GM12878 (cell line): ENCODE measurements around the gene TMEM50A. TPM values are rescaled to one million over a fixed set of nuclear protein-coding genes. Genes with fewer than 3 reads are reported as not detected.
"Not testable (repeated sequence)": the region's sequence is repeated elsewhere in the genome, so short reads cannot be mapped to it uniquely, and the experiment has no call there.

Experiments
- ATAC-seq: fragments of 200-7000 bp; cut with Tn5 transposase; 3 replicates; pipeline ENCODE4 v1.9.1; 2020; ENCODE audit warnings: mild to moderate bottlenecking, moderate library complexity
- BruUV-seq: library from RNA; stranded (reverse); fragments of 400-500 nt; replicated peaks from 2 replicates; lab custom pipeline; 2021; lab: Mats Ljungman, UMichigan
- CTCF ChIA-PET: fragments of 300-600 bp; sonication (Branson Sonifier 250); formaldehyde crosslinking; extraction: SDS; loops from one replicate; lab custom pipeline; 2021; ENCODE audit warnings: inconsistent platforms; lab: Yijun Ruan, JAX
- POLR2A ChIA-PET: fragments of 350-600 bp; formaldehyde crosslinking; extraction: SDS; loops from one replicate; lab custom pipeline; 2021; ENCODE audit warnings: inconsistent platforms; lab: Charles Lee
- RAD21 ChIA-PET: fragments of 300-600 bp; sonication (Branson Sonifier 250); formaldehyde crosslinking; loops from one replicate; lab custom pipeline; 2023; ENCODE audit warnings: antibody characterized with exemption; ENCODE audit not compliant: unreplicated experiment; lab: Charles Lee
- SMC1A ChIA-PET: fragments of 300-600 bp; sonication (Branson Sonifier 250); formaldehyde crosslinking; loops from one replicate; lab custom pipeline; 2023; ENCODE audit not compliant: unreplicated experiment, uncharacterized antibody; lab: Charles Lee
- DNase-seq: peaks from one replicate; pipeline ENCODE4 v3.0.0-alpha.2; 2011; ENCODE audit warnings: low read depth, low spot score
- FAIRE-seq: peaks from 3 replicates; lab custom pipeline; 2011; peaks lifted over from hg19 to GRCh38; lab: Jason Lieb, UNC
- H2AFZ ChIP-seq: 2 replicates; pipeline ENCODE4 v1.6.0; 2011; ENCODE audit warnings: low read depth, low read length, control low read depth; ENCODE audit not compliant: control insufficient read depth
- H3K27ac ChIP-seq: 2 replicates; pipeline ENCODE4 v1.5.1; 2011; ENCODE audit warnings: control low read depth; ENCODE audit not compliant: control insufficient read depth, insufficient read depth
- H3K27me3 ChIP-seq, 2 experiments: replicated peaks in 1 of 2; 2 replicates each; pipeline versions ENCODE4 v1.6.0 to v1.6.1; 2011; ENCODE audit warnings: low read length in 1 of 2; ENCODE audit not compliant: control insufficient read depth in 2 of 2, insufficient read depth in 2 of 2
- H3K36me3 ChIP-seq, 2 experiments: 2 replicates each; pipeline ENCODE4 v1.5.1; 2011; ENCODE audit warnings: low read length in 1 of 2; ENCODE audit not compliant: control insufficient read depth in 2 of 2, insufficient read depth in 2 of 2
- H3K4me1 ChIP-seq: 2 replicates; pipeline ENCODE4 v1.6.1; 2011; ENCODE audit warnings: mild to moderate bottlenecking, low read length, moderate library complexity, mixed read lengths; ENCODE audit not compliant: control insufficient read depth, insufficient read depth
- H3K4me2 ChIP-seq: 2 replicates; pipeline ENCODE4 v1.6.0; 2011; ENCODE audit warnings: control low read depth; ENCODE audit not compliant: control insufficient read depth, insufficient read depth
- H3K4me3 ChIP-seq: fragments of 200-600 bp; sonication (generic); 2 replicates; pipeline ENCODE4 v1.5.1; 2016
- H3K79me2 ChIP-seq: 2 replicates; pipeline ENCODE4 v1.6.0; 2011; ENCODE audit warnings: low read length; ENCODE audit not compliant: control insufficient read depth, insufficient read depth
- H3K9ac ChIP-seq: 2 replicates; pipeline ENCODE4 v1.8.0; 2011; ENCODE audit warnings: low read length, control low read depth, mixed read lengths; ENCODE audit not compliant: control insufficient read depth, insufficient read depth
- H3K9me3 ChIP-seq: replicated peaks from 3 replicates; pipeline ENCODE4 v1.5.1; 2011; ENCODE audit warnings: mild to moderate bottlenecking, low read length; ENCODE audit not compliant: control insufficient read depth, insufficient read depth
- H4K20me1 ChIP-seq: 2 replicates; pipeline ENCODE4 v1.6.0; 2011; ENCODE audit not compliant: control insufficient read depth, insufficient read depth
- BHLHE40 ChIP-seq, 2 experiments: fragments of 450-650 bp in 1 of 2; IDR thresholded peaks; 2 replicates each; pipeline ENCODE4 v1.6.1; 2011 to 2017; ENCODE audit warnings: low read depth in 2 of 2, borderline replicate concordance in 1 of 2, improper control_type of control experiment in 1 of 2, low read length in 1 of 2, mild to moderate bottlenecking in 1 of 2
- RUNX3 ChIP-seq: IDR thresholded peaks from 2 replicates; pipeline ENCODE4 v1.6.1; 2012; ENCODE audit warnings: low read length, inconsistent platforms
- WGBS: methylation state at CpG from one replicate; pipeline ENCODE4 v1.1.6; 2016; ENCODE audit warnings: low lambda C conversion rate; ENCODE audit not compliant: insufficient replicate concordance, insufficient coverage; ENCODE audit errors: missing lambda C conversion rate; 5-methylcytosine and 5-hydroxymethylcytosine counted together
- in situ Hi-C: fragments of 300-500 bp; cut with MboI; formaldehyde crosslinking; loops from 9 replicates; pipeline ENCODE4 v1.14.3; 2018; ENCODE audit warnings: mixed read lengths
- intact Hi-C: fragments of 100-400 bp; cut with micrococcal nuclease; formaldehyde crosslinking; loops from one replicate; pipeline ENCODE4 v1.14.2; 2022; ENCODE audit not compliant: unreplicated experiment
- polyA plus RNA-seq, 11 experiments: library from polyadenylated mRNA; depleted of rRNA in 4 of 11; unstranded in 6 of 11; stranded (reverse) in 5 of 11; fragments of >200 nt; fragmentation: Nextera tagmentation in 4 of 11; fragmentation: Illumina TruSeq in 1 of 11; extraction: Ambion mirVana in 4 of 11; extraction: Trizol in 1 of 11; gene quantifications; 1 replicate in 1 of 11; 2 replicates in 10 of 11; pipeline versions ENCODE4 v1.2.1 to v1.2.3, GENCODE V29; 2011 to 2016; ENCODE audit warnings: inconsistent platforms in 2 of 11, missing spikeins in 2 of 11, low read depth in 1 of 11
- total RNA-seq, 4 experiments: library from RNA; depleted of rRNA in 3 of 4; stranded (reverse); fragments of >200 nt in 3 of 4; fragmentation: Illumina TruSeq in 1 of 4; extraction: Trizol in 1 of 4; gene quantifications; 2 replicates each; pipeline versions ENCODE4 v1.2.1 to v1.2.3, GENCODE V29; 2013 to 2021
- TF ChIP-seq, protein P1 (sequence below): fragments of 450-650 bp; IDR thresholded peaks from 2 replicates; pipeline ENCODE4 v1.6.1; 2017; ENCODE audit warnings: low read depth, mild to moderate bottlenecking, moderate library complexity
- TF ChIP-seq, protein P2 (sequence below): fragments of 450-650 bp; IDR thresholded peaks from 2 replicates; pipeline ENCODE4 v1.6.1; 2016; ENCODE audit warnings: mild to moderate bottlenecking
- TF ChIP-seq, protein P3 (sequence below): IDR thresholded peaks from 2 replicates; pipeline ENCODE4 v1.6.1; 2011; ENCODE audit warnings: mild to moderate bottlenecking, low read depth, low read length, moderate library complexity; ENCODE audit not compliant: insufficient replicate concordance
- TF ChIP-seq, protein P4 (sequence below), 3 experiments: IDR thresholded peaks in 2 of 3; conservative IDR thresholded peaks in 1 of 3; 2 replicates each; pipeline ENCODE4 v1.5.1; 2011; ENCODE audit warnings: low read depth in 3 of 3, low read length in 3 of 3, mild to moderate bottlenecking in 3 of 3, control low read depth in 2 of 3, moderate library complexity in 2 of 3, inconsistent platforms in 1 of 3, mixed read lengths in 1 of 3; ENCODE audit not compliant: control insufficient read depth in 2 of 3, insufficient read depth in 1 of 3; ENCODE audit errors: extremely low read depth in 1 of 3

The TMEM50A gene
- total and polyA plus RNA-seq, 10 of the 15 experiments (the other 5 are each of a cell fraction or from before 2014, with no cell fraction given) = 23.5 to 148 (median 85.5) TPM

DNA sequence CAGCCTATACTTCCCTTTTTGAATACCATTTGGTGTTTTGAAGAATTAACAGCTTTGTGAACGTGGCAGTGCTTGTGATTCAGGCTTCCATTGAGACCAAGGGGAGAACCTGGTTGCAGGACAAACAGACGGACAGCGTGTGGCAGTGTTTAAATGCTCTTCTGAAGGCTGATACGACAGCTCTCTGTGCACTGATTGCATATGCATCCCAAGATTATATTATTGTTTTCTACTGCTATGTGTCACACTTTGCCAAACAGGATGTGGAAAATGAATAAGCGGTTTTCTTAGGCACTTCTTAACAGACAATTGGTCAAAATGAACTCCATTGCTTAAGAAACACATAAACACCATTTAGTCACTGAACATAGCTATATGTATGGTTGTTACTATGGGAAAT lies 8.2 kb upstream of the TMEM50A start:
- FAIRE-seq, POLR2A ChIA-PET, CTCF ChIA-PET: not testable (repeated sequence)

DNA sequence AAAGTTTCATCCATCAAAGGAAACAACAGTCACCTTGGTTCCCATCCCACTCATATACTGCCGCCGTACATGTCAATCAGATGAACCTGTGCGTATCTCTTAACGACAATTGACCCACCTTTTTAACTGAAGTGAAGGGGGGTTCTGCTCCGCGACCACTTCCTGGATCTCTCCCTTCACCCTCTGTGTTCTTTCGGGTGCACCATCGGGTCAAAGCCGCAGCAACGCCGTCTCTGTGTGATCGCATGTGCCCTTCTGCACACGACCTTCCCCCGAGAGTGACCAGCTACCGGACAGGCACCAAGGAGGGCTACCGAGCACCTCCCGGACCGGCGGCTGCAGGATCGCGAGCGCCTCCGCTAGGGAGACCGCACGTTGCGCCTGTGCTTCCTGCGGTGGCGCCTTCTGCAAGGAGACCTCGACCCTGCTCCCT lies 1.2 kb upstream of the TMEM50A start:
- in situ Hi-C loops, H3K27me3 ChIP-seq, H3K4me1 ChIP-seq, H4K20me1 ChIP-seq, H3K36me3 ChIP-seq, DNase-seq, RAD21 ChIA-PET, FAIRE-seq, H3K9me3 ChIP-seq, POLR2A ChIA-PET, SMC1A ChIA-PET, CTCF ChIA-PET: not testable (repeated sequence)
- peak; percentile 51 for ATAC-seq
- BruUV-seq = TSS peak; percentile 90
- Histone ChIP-seq H2AFZ (peak overlapping the region; percentile 54), H3K79me2 (peaks cover 41% of the 10 kb centered on the region), H3K4me3 (peak overlapping the region; percentile 89), H3K27ac (peak overlapping the region; percentile 37), H3K4me2 (peak overlapping the region; percentile 44; the same call in 1 of the 2 replicates), H3K9ac (peak overlapping the region; percentile 71)
- intact Hi-C loops = loop anchor here (5.0 kb wide), 1 partner anchor 90 kb away; the partner anchor contains the start of gene RSRP1
- 2% methylated on average over 19 of the region's 29 CpGs for WGBS
- TF ChIP-seq RUNX3 (0 out of 2 replicates have a peak, but pooled peaks have one; percentile 15), BHLHE40 (IDR thresholded peaks at IDR 0.05; ENCODE audit: borderline replicate concordance in 1 of 2, low read depth in 2 of 2, low read length in 1 of 2) (peak in 1 of 2 experiments; percentile 21; a peak in 1 of 4 replicates)
- TF ChIP-seq, protein P1, sequence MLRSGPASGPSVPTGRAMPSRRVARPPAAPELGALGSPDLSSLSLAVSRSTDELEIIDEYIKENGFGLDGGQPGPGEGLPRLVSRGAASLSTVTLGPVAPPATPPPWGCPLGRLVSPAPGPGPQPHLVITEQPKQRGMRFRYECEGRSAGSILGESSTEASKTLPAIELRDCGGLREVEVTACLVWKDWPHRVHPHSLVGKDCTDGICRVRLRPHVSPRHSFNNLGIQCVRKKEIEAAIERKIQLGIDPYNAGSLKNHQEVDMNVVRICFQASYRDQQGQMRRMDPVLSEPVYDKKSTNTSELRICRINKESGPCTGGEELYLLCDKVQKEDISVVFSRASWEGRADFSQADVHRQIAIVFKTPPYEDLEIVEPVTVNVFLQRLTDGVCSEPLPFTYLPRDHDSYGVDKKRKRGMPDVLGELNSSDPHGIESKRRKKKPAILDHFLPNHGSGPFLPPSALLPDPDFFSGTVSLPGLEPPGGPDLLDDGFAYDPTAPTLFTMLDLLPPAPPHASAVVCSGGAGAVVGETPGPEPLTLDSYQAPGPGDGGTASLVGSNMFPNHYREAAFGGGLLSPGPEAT = 0 out of 2 replicates have a peak, but pooled peaks have one; percentile 24
- TF ChIP-seq, protein P2, sequence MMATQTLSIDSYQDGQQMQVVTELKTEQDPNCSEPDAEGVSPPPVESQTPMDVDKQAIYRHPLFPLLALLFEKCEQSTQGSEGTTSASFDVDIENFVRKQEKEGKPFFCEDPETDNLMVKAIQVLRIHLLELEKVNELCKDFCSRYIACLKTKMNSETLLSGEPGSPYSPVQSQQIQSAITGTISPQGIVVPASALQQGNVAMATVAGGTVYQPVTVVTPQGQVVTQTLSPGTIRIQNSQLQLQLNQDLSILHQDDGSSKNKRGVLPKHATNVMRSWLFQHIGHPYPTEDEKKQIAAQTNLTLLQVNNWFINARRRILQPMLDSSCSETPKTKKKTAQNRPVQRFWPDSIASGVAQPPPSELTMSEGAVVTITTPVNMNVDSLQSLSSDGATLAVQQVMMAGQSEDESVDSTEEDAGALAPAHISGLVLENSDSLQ = peak; percentile 92
- TF ChIP-seq, protein P3, sequence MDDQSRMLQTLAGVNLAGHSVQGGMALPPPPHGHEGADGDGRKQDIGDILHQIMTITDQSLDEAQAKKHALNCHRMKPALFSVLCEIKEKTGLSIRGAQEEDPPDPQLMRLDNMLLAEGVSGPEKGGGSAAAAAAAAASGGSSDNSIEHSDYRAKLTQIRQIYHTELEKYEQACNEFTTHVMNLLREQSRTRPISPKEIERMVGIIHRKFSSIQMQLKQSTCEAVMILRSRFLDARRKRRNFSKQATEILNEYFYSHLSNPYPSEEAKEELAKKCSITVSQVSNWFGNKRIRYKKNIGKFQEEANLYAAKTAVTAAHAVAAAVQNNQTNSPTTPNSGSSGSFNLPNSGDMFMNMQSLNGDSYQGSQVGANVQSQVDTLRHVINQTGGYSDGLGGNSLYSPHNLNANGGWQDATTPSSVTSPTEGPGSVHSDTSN = peak; percentile 62

More for the DNA sequence above, 8.2 kb upstream of the TMEM50A start:
- H3K4me2 ChIP-seq, H4K20me1 ChIP-seq, H3K4me1 ChIP-seq, BruUV-seq, intact Hi-C loops, H3K79me2 ChIP-seq: not testable (repeated sequence)
- TF ChIP-seq, protein P4, sequence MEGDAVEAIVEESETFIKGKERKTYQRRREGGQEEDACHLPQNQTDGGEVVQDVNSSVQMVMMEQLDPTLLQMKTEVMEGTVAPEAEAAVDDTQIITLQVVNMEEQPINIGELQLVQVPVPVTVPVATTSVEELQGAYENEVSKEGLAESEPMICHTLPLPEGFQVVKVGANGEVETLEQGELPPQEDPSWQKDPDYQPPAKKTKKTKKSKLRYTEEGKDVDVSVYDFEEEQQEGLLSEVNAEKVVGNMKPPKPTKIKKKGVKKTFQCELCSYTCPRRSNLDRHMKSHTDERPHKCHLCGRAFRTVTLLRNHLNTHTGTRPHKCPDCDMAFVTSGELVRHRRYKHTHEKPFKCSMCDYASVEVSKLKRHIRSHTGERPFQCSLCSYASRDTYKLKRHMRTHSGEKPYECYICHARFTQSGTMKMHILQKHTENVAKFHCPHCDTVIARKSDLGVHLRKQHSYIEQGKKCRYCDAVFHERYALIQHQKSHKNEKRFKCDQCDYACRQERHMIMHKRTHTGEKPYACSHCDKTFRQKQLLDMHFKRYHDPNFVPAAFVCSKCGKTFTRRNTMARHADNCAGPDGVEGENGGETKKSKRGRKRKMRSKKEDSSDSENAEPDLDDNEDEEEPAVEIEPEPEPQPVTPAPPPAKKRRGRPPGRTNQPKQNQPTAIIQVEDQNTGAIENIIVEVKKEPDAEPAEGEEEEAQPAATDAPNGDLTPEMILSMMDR (IDR thresholded peaks at IDR 0.05 in 2 of 3, conservative IDR thresholded peaks at IDR 0.05 in 1 of 3; ENCODE audit: control insufficient read depth in 2 of 3, extremely low read depth in 1 of 3, insufficient read depth in 1 of 3, low read depth in 3 of 3, low read length in 3 of 3) = peak in 1 of 3 experiments; percentile 14; a peak in 1 of 6 replicates
- TF ChIP-seq, all 136 proteins: peak for 1; not testable (repeated sequence) for 135
- ATAC-seq = peak; percentile 77
- H3K36me3 ChIP-seq, H3K9me3 ChIP-seq, RAD21 ChIA-PET, H3K27me3 ChIP-seq, in situ Hi-C loops, H2AFZ ChIP-seq, H3K4me3 ChIP-seq, H3K27ac ChIP-seq, H3K9ac ChIP-seq, DNase-seq, SMC1A ChIA-PET: not testable (repeated sequence)
- 75% methylated on average over 4 of the region's 5 CpGs for WGBS
